ENCODE measurements around the gene UGT1A3.

DNA sequence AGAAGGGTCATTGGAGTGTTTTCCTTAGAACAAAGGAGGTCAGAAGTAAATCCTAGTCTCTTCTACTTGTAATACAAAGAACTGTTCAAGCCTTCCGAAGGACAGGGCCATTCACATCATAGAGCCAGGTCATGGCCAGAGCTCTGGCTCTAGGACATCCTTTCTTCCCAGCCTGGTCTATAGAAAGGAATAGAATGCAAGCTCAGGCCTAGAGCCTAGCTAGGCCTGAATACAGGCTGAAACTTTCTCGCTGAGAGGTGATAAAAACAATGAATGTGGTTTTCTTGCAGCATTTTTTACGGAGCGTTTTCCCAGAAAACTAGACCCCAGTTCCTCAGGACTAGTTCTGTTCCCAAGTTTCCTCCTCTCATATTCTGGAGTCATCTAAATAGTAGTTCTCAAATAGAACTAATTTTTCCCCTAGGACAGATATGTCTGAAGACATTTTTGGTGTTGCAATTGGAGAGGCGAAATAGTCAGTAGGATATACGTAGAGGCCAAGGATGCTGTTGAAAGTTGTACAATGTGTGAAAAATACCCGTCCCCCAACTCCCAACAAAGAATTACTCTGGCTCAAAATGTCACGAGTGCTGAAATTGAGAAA, 29.3 kb upstream of the UGT1A3 start:
- no peak for TF ChIP-seq EP300 (IDR thresholded peaks at IDR 0.05; ENCODE audit: borderline replicate concordance)
- no peak for TF ChIP-seq TAF1 (IDR thresholded peaks at IDR 0.05; ENCODE audit: low read depth)
- no peak for TF ChIP-seq MAX (IDR thresholded peaks at IDR 0.05)
- TF ChIP-seq RAD21 (IDR thresholded peaks at IDR 0.05; ENCODE audit: low read depth): no peak
- TF ChIP-seq YY1 (IDR thresholded peaks at IDR 0.05; ENCODE audit: low read depth): no peak
- TF ChIP-seq, protein P1, sequence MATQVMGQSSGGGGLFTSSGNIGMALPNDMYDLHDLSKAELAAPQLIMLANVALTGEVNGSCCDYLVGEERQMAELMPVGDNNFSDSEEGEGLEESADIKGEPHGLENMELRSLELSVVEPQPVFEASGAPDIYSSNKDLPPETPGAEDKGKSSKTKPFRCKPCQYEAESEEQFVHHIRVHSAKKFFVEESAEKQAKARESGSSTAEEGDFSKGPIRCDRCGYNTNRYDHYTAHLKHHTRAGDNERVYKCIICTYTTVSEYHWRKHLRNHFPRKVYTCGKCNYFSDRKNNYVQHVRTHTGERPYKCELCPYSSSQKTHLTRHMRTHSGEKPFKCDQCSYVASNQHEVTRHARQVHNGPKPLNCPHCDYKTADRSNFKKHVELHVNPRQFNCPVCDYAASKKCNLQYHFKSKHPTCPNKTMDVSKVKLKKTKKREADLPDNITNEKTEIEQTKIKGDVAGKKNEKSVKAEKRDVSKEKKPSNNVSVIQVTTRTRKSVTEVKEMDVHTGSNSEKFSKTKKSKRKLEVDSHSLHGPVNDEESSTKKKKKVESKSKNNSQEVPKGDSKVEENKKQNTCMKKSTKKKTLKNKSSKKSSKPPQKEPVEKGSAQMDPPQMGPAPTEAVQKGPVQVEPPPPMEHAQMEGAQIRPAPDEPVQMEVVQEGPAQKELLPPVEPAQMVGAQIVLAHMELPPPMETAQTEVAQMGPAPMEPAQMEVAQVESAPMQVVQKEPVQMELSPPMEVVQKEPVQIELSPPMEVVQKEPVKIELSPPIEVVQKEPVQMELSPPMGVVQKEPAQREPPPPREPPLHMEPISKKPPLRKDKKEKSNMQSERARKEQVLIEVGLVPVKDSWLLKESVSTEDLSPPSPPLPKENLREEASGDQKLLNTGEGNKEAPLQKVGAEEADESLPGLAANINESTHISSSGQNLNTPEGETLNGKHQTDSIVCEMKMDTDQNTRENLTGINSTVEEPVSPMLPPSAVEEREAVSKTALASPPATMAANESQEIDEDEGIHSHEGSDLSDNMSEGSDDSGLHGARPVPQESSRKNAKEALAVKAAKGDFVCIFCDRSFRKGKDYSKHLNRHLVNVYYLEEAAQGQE (IDR thresholded peaks at IDR 0.05; ENCODE audit: low read depth): no peak
- TF ChIP-seq TEAD4 (IDR thresholded peaks at IDR 0.05): no peak
- no peak for TF ChIP-seq NFIC (IDR thresholded peaks at IDR 0.05)
- TF ChIP-seq TCF12 (IDR thresholded peaks at IDR 0.05; ENCODE audit: low read depth): no peak
